ENCODE data around the gene CAGE1. TPM values are rescaled to one million over a fixed set of nuclear protein-coding genes. Genes with fewer than 3 reads are reported as not detected.

The CAGE1 gene
- polyA plus RNA-seq, 2 of the 4 experiments (the other 2 are of a cell fraction): 0.09 to 0.12 TPM

DNA sequence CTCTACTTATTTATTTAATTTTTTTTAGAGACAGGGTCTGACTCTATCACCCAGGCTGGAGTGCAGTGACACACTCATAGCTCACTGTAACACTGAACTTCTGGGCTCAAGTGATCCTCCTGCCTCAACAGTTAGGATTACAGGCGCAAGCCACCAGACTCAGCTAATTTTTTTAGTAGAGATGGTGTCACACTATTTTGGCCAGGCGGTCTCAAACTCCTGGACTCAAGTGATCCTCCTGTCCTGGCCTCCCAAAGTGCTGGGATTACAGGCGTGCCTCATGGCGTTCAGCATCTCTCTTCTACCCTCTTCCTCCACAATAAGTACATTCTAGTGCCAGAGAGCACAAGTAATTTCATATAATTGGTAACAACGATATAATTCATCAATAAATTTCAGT, 82.0 kb downstream of the CAGE1 start:
- peaks cover 12% of the 10 kb centered on the region for H3K4me1 ChIP-seq
- 98% methylated on average over 5 of the region's 5 CpGs for WGBS (ENCODE audit: missing lambda C conversion rate)
- H3K27ac ChIP-seq: no peak overlapping the region
- POLR2A ChIA-PET: no interaction called here
- H3K9me3 ChIP-seq: no peaks in the 10 kb centered on the region
- FAIRE-seq: no peak
- no peak for DNase-seq (ENCODE audit: low read depth in 1 of 2, low spot score in 1 of 2)
- ATAC-seq: no peak
- no peak overlapping the region for H3K4me3 ChIP-seq
- H3K4me2 ChIP-seq: no peak overlapping the region
- CTCF ChIA-PET: no interaction called here
- TF ChIP-seq RNF2 (IDR thresholded peaks at IDR 0.05; ENCODE audit: borderline replicate concordance, low read depth) (no peak), NPAS2 (CRISPR knock-in tag; IDR thresholded peaks at IDR 0.05; ENCODE audit: borderline replicate concordance) (no peak), FOSB (CRISPR knock-in tag; IDR thresholded peaks at IDR 0.05) (no peak), CBX8 (IDR thresholded peaks at IDR 0.05) (no peak), HEYL (CRISPR knock-in tag; IDR thresholded peaks at IDR 0.05) (no peak), MAFK (IDR thresholded peaks at IDR 0.05; ENCODE audit: partially characterized antibody) (no peak), BHLHE40 (IDR thresholded peaks at IDR 0.05; ENCODE audit: low read depth, low read length) (no peak), RCOR1 (IDR thresholded peaks at IDR 0.05; ENCODE audit: low read depth, low read length) (no peak), ZC3H11A (IDR thresholded peaks at IDR 0.05) (no peak), PHF8 (IDR thresholded peaks at IDR 0.05; ENCODE audit: borderline replicate concordance, low read depth) (no peak), GATA3 (IDR thresholded peaks at IDR 0.05; ENCODE audit: borderline replicate concordance) (no peak), ZNF302 (CRISPR knock-in tag; IDR thresholded peaks at IDR 0.05) (no peak), KDM5A (IDR thresholded peaks at IDR 0.05) (no peak), ESRRA (IDR thresholded peaks at IDR 0.05; ENCODE audit: borderline replicate concordance, low read length) (no peak)
- TF ChIP-seq, protein P1, sequence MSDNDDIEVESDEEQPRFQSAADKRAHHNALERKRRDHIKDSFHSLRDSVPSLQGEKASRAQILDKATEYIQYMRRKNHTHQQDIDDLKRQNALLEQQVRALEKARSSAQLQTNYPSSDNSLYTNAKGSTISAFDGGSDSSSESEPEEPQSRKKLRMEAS (IDR thresholded peaks at IDR 0.05): no peak
- TF ChIP-seq, protein P2, sequence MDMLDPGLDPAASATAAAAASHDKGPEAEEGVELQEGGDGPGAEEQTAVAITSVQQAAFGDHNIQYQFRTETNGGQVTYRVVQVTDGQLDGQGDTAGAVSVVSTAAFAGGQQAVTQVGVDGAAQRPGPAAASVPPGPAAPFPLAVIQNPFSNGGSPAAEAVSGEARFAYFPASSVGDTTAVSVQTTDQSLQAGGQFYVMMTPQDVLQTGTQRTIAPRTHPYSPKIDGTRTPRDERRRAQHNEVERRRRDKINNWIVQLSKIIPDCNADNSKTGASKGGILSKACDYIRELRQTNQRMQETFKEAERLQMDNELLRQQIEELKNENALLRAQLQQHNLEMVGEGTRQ (IDR thresholded peaks at IDR 0.05): no peak
- TF ChIP-seq, protein P3, sequence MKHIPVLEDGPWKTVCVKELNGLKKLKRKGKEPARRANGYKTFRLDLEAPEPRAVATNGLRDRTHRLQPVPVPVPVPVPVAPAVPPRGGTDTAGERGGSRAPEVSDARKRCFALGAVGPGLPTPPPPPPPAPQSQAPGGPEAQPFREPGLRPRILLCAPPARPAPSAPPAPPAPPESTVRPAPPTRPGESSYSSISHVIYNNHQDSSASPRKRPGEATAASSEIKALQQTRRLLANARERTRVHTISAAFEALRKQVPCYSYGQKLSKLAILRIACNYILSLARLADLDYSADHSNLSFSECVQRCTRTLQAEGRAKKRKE (CRISPR knock-in tag; IDR thresholded peaks at IDR 0.05; ENCODE audit: low read depth): no peak
- TF ChIP-seq, protein P4, sequence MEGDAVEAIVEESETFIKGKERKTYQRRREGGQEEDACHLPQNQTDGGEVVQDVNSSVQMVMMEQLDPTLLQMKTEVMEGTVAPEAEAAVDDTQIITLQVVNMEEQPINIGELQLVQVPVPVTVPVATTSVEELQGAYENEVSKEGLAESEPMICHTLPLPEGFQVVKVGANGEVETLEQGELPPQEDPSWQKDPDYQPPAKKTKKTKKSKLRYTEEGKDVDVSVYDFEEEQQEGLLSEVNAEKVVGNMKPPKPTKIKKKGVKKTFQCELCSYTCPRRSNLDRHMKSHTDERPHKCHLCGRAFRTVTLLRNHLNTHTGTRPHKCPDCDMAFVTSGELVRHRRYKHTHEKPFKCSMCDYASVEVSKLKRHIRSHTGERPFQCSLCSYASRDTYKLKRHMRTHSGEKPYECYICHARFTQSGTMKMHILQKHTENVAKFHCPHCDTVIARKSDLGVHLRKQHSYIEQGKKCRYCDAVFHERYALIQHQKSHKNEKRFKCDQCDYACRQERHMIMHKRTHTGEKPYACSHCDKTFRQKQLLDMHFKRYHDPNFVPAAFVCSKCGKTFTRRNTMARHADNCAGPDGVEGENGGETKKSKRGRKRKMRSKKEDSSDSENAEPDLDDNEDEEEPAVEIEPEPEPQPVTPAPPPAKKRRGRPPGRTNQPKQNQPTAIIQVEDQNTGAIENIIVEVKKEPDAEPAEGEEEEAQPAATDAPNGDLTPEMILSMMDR (IDR thresholded peaks at IDR 0.05): no peak

DNA sequence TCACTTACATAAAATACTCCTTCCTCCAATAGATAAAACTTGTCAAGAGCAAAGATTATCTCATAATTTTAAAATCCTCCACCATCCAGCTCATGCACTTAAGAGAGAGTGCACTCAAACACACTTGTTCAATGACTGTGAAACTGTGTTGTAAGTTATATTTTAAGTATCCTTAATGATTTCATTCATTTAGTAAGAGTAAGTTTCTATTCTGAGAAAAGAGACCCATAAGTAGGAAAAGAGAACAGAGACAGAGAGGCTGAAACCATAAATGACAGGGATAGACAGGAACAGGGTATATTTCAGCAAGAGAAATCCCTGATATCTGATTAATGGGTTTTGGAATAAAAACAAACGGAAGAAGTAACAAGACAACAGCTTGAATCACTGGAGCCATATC, 84.7 kb downstream of the CAGE1 start:
- H3K27ac ChIP-seq: no peak overlapping the region
- FAIRE-seq (no peak), DNase-seq (ENCODE audit: low read depth in 1 of 2, low spot score in 1 of 2) (no peak), ATAC-seq (no peak)
- H3K9me3 ChIP-seq: no peaks in the 10 kb centered on the region
- no peak overlapping the region for H3K4me3 ChIP-seq
- ChIA-PET POLR2A (no interaction called here), CTCF (no interaction called here)
- H3K4me1 ChIP-seq: no peaks in the 10 kb centered on the region
- no peak for TF ChIP-seq CBX8 (IDR thresholded peaks at IDR 0.05)
- no peak for TF ChIP-seq ZSCAN20 (CRISPR knock-in tag; IDR thresholded peaks at IDR 0.05)
- no peak for TF ChIP-seq RAD21 (conservative IDR thresholded peaks at IDR 0.05 in 1 of 2, IDR thresholded peaks at IDR 0.05 in 1 of 2)
- TF ChIP-seq, protein P5, sequence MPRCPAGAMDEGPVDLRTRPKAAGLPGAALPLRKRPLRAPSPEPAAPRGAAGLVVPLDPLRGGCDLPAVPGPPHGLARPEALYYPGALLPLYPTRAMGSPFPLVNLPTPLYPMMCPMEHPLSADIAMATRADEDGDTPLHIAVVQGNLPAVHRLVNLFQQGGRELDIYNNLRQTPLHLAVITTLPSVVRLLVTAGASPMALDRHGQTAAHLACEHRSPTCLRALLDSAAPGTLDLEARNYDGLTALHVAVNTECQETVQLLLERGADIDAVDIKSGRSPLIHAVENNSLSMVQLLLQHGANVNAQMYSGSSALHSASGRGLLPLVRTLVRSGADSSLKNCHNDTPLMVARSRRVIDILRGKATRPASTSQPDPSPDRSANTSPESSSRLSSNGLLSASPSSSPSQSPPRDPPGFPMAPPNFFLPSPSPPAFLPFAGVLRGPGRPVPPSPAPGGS (IDR thresholded peaks at IDR 0.05): no peak
- no peak for TF ChIP-seq JUNB (IDR thresholded peaks at IDR 0.05)
- TF ChIP-seq, protein P6, sequence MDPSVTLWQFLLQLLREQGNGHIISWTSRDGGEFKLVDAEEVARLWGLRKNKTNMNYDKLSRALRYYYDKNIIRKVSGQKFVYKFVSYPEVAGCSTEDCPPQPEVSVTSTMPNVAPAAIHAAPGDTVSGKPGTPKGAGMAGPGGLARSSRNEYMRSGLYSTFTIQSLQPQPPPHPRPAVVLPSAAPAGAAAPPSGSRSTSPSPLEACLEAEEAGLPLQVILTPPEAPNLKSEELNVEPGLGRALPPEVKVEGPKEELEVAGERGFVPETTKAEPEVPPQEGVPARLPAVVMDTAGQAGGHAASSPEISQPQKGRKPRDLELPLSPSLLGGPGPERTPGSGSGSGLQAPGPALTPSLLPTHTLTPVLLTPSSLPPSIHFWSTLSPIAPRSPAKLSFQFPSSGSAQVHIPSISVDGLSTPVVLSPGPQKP (IDR thresholded peaks at IDR 0.05; ENCODE audit: low read depth, low read length): no peak
- H3K4me2 ChIP-seq: no peak overlapping the region
- 83% methylated on average over 1 of the region's 1 CpG for WGBS (ENCODE audit: missing lambda C conversion rate)

Measured in A549 (cell line).